Astrocyte (in vitro differentiated cells and primary cell): ENCODE data around the gene PACRG. TPM values are rescaled to one million over a fixed set of nuclear protein-coding genes. Genes with fewer than 3 reads are reported as not detected.

Experiments
- DNase-seq: peaks from one replicate; pipeline ENCODE4 v3.0.0-alpha.2; 2010; ENCODE audit warnings: low read depth
- FAIRE-seq: peaks from 2 replicates; lab custom pipeline; 2011; peaks lifted over from hg19 to GRCh38; lab: Jason Lieb, UNC
- H2AFZ ChIP-seq: 2 replicates; pipeline ENCODE4 v1.6.0; 2012; ENCODE audit warnings: low read depth, low read length, inconsistent platforms
- H3K27ac ChIP-seq: 2 replicates; pipeline ENCODE4 v1.5.1; 2011; ENCODE audit warnings: low read depth, low read length, inconsistent platforms
- H3K27me3 ChIP-seq: 2 replicates; pipeline ENCODE4 v1.6.0; 2011; ENCODE audit warnings: low read length, inconsistent platforms; ENCODE audit not compliant: insufficient read depth
- H3K36me3 ChIP-seq: 2 replicates; pipeline ENCODE4 v1.5.1; 2011; ENCODE audit warnings: low read length, inconsistent platforms; ENCODE audit not compliant: insufficient read depth
- H3K4me1 ChIP-seq: 2 replicates; pipeline ENCODE4 v1.5.1; 2011; ENCODE audit warnings: low read length, inconsistent platforms; ENCODE audit not compliant: insufficient read depth
- H3K4me2 ChIP-seq: 2 replicates; pipeline ENCODE4 v1.6.0; 2012; ENCODE audit warnings: low read length, inconsistent platforms
- H3K4me3 ChIP-seq: 2 replicates; pipeline ENCODE4 v1.5.1; 2011; ENCODE audit warnings: low read depth, mild to moderate bottlenecking, low read length, inconsistent platforms; ENCODE audit not compliant: insufficient read depth
- H3K79me2 ChIP-seq: 2 replicates; pipeline ENCODE4 v1.6.0; 2012; ENCODE audit warnings: mild to moderate bottlenecking, low read length, inconsistent platforms; ENCODE audit not compliant: insufficient read depth
- H3K9ac ChIP-seq: 2 replicates; pipeline ENCODE4 v1.6.0; 2012; ENCODE audit warnings: mild to moderate bottlenecking, low read length, inconsistent platforms
- H3K9me3 ChIP-seq: 2 replicates; pipeline ENCODE4 v1.5.1; 2012; ENCODE audit warnings: low read depth, mild to moderate bottlenecking, low read length, inconsistent platforms; ENCODE audit not compliant: insufficient read depth
- H4K20me1 ChIP-seq: 2 replicates; pipeline ENCODE4 v1.6.0; 2012; ENCODE audit warnings: low read length, inconsistent platforms; ENCODE audit not compliant: insufficient read depth
- H3K27ac Mint-ChIP-seq: one replicate; pipeline ENCODE4 v1.8.0; 2021; ENCODE audit warnings: mild to moderate bottlenecking, mixed read lengths; ENCODE audit not compliant: unreplicated experiment
- H3K27me3 Mint-ChIP-seq: one replicate; pipeline ENCODE4 v1.8.0; 2021; ENCODE audit warnings: low read depth, mixed read lengths; ENCODE audit not compliant: unreplicated experiment
- H3K36me3 Mint-ChIP-seq: one replicate; pipeline ENCODE4 v1.8.0; 2021; ENCODE audit warnings: low read depth, mixed read lengths; ENCODE audit not compliant: unreplicated experiment
- H3K4me1 Mint-ChIP-seq: one replicate; pipeline ENCODE4 v1.8.0; 2021; ENCODE audit warnings: low read depth, mixed read lengths; ENCODE audit not compliant: unreplicated experiment
- H3K4me3 Mint-ChIP-seq: one replicate; pipeline ENCODE4 v1.8.0; 2021; ENCODE audit warnings: mild to moderate bottlenecking, moderate library complexity, mixed read lengths; ENCODE audit not compliant: unreplicated experiment
- H3K9me3 Mint-ChIP-seq: one replicate; pipeline ENCODE4 v1.8.0; 2021; ENCODE audit warnings: mild to moderate bottlenecking, mixed read lengths; ENCODE audit not compliant: unreplicated experiment
- CTCF ChIP-seq: IDR thresholded peaks from 2 replicates; pipeline ENCODE4 v1.5.1; 2011; ENCODE audit warnings: low read depth, mild to moderate bottlenecking, inconsistent platforms, low read length, moderate library complexity; ENCODE audit not compliant: insufficient read depth
- EZH2 ChIP-seq: IDR thresholded peaks from 2 replicates; pipeline ENCODE4 v1.6.1; 2012; ENCODE audit warnings: mild to moderate bottlenecking, low read length, inconsistent platforms; ENCODE audit not compliant: insufficient read depth
- total RNA-seq: library from RNA; stranded (reverse); gene quantifications from 2 replicates; pipeline ENCODE4 v1.2.1, GENCODE V29; 2021

The PACRG gene
- total RNA-seq, 1 donor from 2014 or later = not detected

- Mint-ChIP-seq H3K27ac (no peak overlapping the region), H3K4me1 (no peaks in the 10 kb centered on the region), H3K36me3 (no peaks in the 10 kb centered on the region), H3K9me3 (peaks cover 5% of the 10 kb centered on the region), H3K4me3 (no peak overlapping the region), H3K27me3 (no peaks in the 10 kb centered on the region)
- DNase-seq (no peak), FAIRE-seq (no peak)
- H3K9me3 ChIP-seq = peaks cover 3% of the 10 kb centered on the region
- H3K4me3 ChIP-seq = no peak overlapping the region
- H3K36me3 ChIP-seq = no peaks in the 10 kb centered on the region
- no peak overlapping the region for H2AFZ ChIP-seq
- no peaks in the 10 kb centered on the region for H3K4me1 ChIP-seq
- no peak for TF ChIP-seq EZH2
- no peak for TF ChIP-seq CTCF
- no peak overlapping the region for H3K27ac ChIP-seq
- no peak overlapping the region for H3K9ac ChIP-seq
- H3K79me2 ChIP-seq = no peaks in the 10 kb centered on the region
- no peak overlapping the region for H3K4me2 ChIP-seq
- no peaks in the 10 kb centered on the region for H4K20me1 ChIP-seq
- no peaks in the 10 kb centered on the region for H3K27me3 ChIP-seq
Measured at GRCh38 chr6:163030980-163031379, 303.2 kb downstream of the PACRG start.

GRCh38 chr6:163031931-163032330 lies 304.2 kb downstream of the PACRG start:
- Mint-ChIP-seq H3K27ac (no peak overlapping the region), H3K36me3 (no peaks in the 10 kb centered on the region), H3K27me3 (no peaks in the 10 kb centered on the region), H3K9me3 (peaks cover 5% of the 10 kb centered on the region), H3K4me3 (no peak overlapping the region), H3K4me1 (no peaks in the 10 kb centered on the region)
- Histone ChIP-seq H3K9ac (no peak overlapping the region), H3K9me3 (peaks cover 3% of the 10 kb centered on the region), H3K4me1 (no peaks in the 10 kb centered on the region), H3K36me3 (no peaks in the 10 kb centered on the region), H3K4me3 (no peak overlapping the region), H3K27me3 (no peaks in the 10 kb centered on the region), H4K20me1 (no peaks in the 10 kb centered on the region), H3K27ac (no peak overlapping the region), H3K4me2 (no peak overlapping the region), H3K79me2 (no peaks in the 10 kb centered on the region), H2AFZ (no peak overlapping the region)
- FAIRE-seq = no peak
- no peak for DNase-seq
- TF ChIP-seq EZH2 (no peak), CTCF (no peak)

- Histone ChIP-seq H3K4me3 (no peak overlapping the region), H3K9me3 (no peaks in the 10 kb centered on the region), H3K27ac (no peak overlapping the region), H3K79me2 (no peaks in the 10 kb centered on the region), H2AFZ (no peak overlapping the region), H3K27me3 (no peaks in the 10 kb centered on the region), H3K4me1 (no peaks in the 10 kb centered on the region), H3K36me3 (no peaks in the 10 kb centered on the region), H3K9ac (no peak overlapping the region), H4K20me1 (no peaks in the 10 kb centered on the region), H3K4me2 (no peak overlapping the region)
- Mint-ChIP-seq H3K27ac (no peak overlapping the region), H3K4me3 (no peak overlapping the region), H3K4me1 (no peaks in the 10 kb centered on the region), H3K27me3 (no peaks in the 10 kb centered on the region), H3K9me3 (no peaks in the 10 kb centered on the region), H3K36me3 (no peaks in the 10 kb centered on the region)
- FAIRE-seq (no peak), DNase-seq (no peak)
- TF ChIP-seq EZH2 = no peak
- TF ChIP-seq CTCF = no peak
Measured at GRCh38 chr6:163036160-163036645, 308.4 kb downstream of the PACRG start.
